Measurements from ENCODE around the gene GPR137C. TPM values are rescaled to one million over a fixed set of nuclear protein-coding genes. Genes with fewer than 3 reads are reported as not detected.

Gene GPR137C
- polyA plus RNA-seq, 1 of the 3 experiments (the other 2 are of a cell fraction) = 0.54 TPM

DNA sequence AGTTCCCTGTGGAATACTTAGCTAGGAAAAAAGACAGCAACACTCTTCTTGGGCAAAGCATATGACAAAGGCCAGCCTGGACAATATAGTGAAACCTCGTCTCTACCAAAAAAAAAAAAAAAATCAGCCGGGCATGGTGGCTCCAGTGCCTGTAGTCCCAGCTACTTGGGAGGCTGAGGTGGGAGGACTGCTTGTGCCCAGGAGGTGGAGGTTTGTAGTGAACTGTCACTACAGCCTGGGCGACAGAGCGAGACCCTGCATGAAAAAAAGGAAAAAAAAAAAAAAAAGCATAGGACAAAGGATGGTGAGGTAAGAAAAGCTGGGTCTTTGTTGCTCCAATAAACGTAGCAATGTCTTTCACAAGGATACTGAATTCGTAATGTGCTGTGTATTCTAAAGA is 1.4 kb upstream of the GPR137C start:
- CTCF ChIA-PET = interaction anchor here (0.6 to 1.6 kb wide), 5 partner anchors 12 to 253 kb away, joined by 3 to 5 read pairs (median 3); no protein-coding TSS in a partner anchor
- peaks cover 11% of the 10 kb centered on the region for H3F3A ChIP-seq (replicated peaks; ENCODE audit: insufficient read depth)

DNA sequence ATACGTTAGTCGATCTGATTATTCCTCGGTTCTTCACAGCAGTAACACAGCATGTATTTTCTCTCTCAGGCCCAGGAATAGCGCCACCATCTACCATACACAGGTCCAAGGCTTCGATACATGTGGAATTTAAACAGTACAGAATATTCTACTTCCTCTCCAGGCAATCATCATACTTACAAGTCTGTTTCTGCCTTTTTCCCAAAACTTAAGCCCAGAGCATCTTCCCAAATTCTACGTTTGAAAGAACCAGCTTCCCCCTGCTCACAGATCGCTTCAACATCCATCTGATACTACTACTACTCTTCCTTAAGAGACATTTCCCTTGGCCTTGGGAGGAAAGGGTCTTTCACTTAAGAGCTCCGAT is 957 bp upstream of the GPR137C start:
- Histone ChIP-seq H3K9ac (peak overlapping the region; percentile 73), H3K9me3 (no peaks in the 10 kb centered on the region), H3K79me2 (ENCODE audit: insufficient read depth) (no peaks in the 10 kb centered on the region), H4K20me1 (ENCODE audit: insufficient read depth) (no peaks in the 10 kb centered on the region), H3K27ac (ENCODE audit: low read depth in 2 of 2, low read length in 1 of 2) (peak overlapping the region; percentile 63 to 78), H3K9me2 (no peaks in the 10 kb centered on the region), H3F3A (replicated peaks; ENCODE audit: insufficient read depth) (peaks cover 11% of the 10 kb centered on the region), H3K27me3 (ENCODE audit: insufficient read depth) (no peaks in the 10 kb centered on the region), H3K4me3 (ENCODE audit: low read depth in 2 of 2, low read length in 1 of 2) (peak overlapping the region; percentile 91 to 94), H3K36me3 (replicated peaks in 1 of 2; ENCODE audit: control insufficient read depth in 1 of 2, insufficient read depth in 2 of 2, low read length in 1 of 2) (no peaks in the 10 kb centered on the region), H2AFZ (ENCODE audit: low read depth) (peak overlapping the region; percentile 99), H3K4me2 (peak overlapping the region; percentile 98), H3K4me1 (ENCODE audit: control insufficient read depth in 1 of 2, insufficient read depth in 2 of 2, low read depth in 1 of 2, low read length in 1 of 2) (peaks cover 5 to 7% of the 10 kb centered on the region in 2 experiments; a peak in 3 of 4 replicates)
- CTCF ChIA-PET = interaction anchor here (1.0 to 1.6 kb wide), 9 partner anchors 9 to 253 kb away, joined by 3 to 5 read pairs (median 3); no protein-coding TSS in a partner anchor
- DNase-seq = peak; percentile 38
- POLR2A ChIA-PET = interaction anchor here (1.3 to 1.5 kb wide), 2 partner anchors 128 to 239 kb away, joined by 3 to 4 read pairs; partner anchors contain the start of gene GNPNAT1
- 4% methylated on average over 8 of the region's 8 CpGs for WGBS (ENCODE audit: low lambda C conversion rate)
- TF ChIP-seq MXI1 (IDR thresholded peaks at IDR 0.05; ENCODE audit: low read depth, low read length) = peak; percentile 89; the same call in 1 of the 2 replicates
- peak; percentile 57; the same call in 1 of the 2 replicates for TF ChIP-seq MAX (IDR thresholded peaks at IDR 0.05; ENCODE audit: low read depth)
- 0 out of 2 replicates have a peak, but pooled peaks have one; percentile 45 for TF ChIP-seq SIN3A (IDR thresholded peaks at IDR 0.05; ENCODE audit: borderline replicate concordance, low read depth, low read length)
- TF ChIP-seq RAD21 (IDR thresholded peaks at IDR 0.05; ENCODE audit: low read length) = peak; percentile 32
- TF ChIP-seq CTCF (IDR thresholded peaks at IDR 0.05) = peak; percentile 56
- TF ChIP-seq FOXM1 (IDR thresholded peaks at IDR 0.05; ENCODE audit: low read depth) = no peak

More for the DNA sequence above, 1.4 kb upstream of the GPR137C start:
- no peaks in the 10 kb centered on the region for H3K9me2 ChIP-seq
- H3K4me2 ChIP-seq = peak overlapping the region; percentile 98
- DNase-seq = no peak
- H3K9ac ChIP-seq = peak overlapping the region; percentile 73; the same call in 1 of the 2 replicates
- POLR2A ChIA-PET = interaction anchor here (1.5 kb wide), 1 partner anchor 128 kb away, joined by 3 read pairs; no protein-coding TSS in a partner anchor
- no peaks in the 10 kb centered on the region for H3K27me3 ChIP-seq (ENCODE audit: insufficient read depth)
- H2AFZ ChIP-seq (ENCODE audit: low read depth) = peak overlapping the region; percentile 99
- no peaks in the 10 kb centered on the region for H3K9me3 ChIP-seq
- peaks cover 5 to 7% of the 10 kb centered on the region in 2 experiments; a peak in 3 of 4 replicates for H3K4me1 ChIP-seq (ENCODE audit: control insufficient read depth in 1 of 2, insufficient read depth in 2 of 2, low read depth in 1 of 2, low read length in 1 of 2)
- H4K20me1 ChIP-seq (ENCODE audit: insufficient read depth) = no peaks in the 10 kb centered on the region
- no peaks in the 10 kb centered on the region for H3K79me2 ChIP-seq (ENCODE audit: insufficient read depth)
- TF ChIP-seq, protein P1, sequence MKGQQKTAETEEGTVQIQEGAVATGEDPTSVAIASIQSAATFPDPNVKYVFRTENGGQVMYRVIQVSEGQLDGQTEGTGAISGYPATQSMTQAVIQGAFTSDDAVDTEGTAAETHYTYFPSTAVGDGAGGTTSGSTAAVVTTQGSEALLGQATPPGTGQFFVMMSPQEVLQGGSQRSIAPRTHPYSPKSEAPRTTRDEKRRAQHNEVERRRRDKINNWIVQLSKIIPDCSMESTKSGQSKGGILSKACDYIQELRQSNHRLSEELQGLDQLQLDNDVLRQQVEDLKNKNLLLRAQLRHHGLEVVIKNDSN (IDR thresholded peaks at IDR 0.05; ENCODE audit: borderline replicate concordance, low read depth) = no peak
- no peak for TF ChIP-seq USF2 (IDR thresholded peaks at IDR 0.05; ENCODE audit: borderline replicate concordance, low read depth, low read length)
- TF ChIP-seq CHD2 (IDR thresholded peaks at IDR 0.05; ENCODE audit: low read length, partially characterized antibody) = no peak
- no peak for TF ChIP-seq SIN3A (IDR thresholded peaks at IDR 0.05; ENCODE audit: borderline replicate concordance, low read depth, low read length)
- TF ChIP-seq FOXJ3 (CRISPR knock-in tag; IDR thresholded peaks at IDR 0.05) = no peak
- no peak for TF ChIP-seq FOSL2 (IDR thresholded peaks at IDR 0.05; ENCODE audit: borderline replicate concordance, low read depth)
- no peak for TF ChIP-seq GABPA (IDR thresholded peaks at IDR 0.05; ENCODE audit: low read depth)
- TF ChIP-seq SMC3 (IDR thresholded peaks at IDR 0.05; ENCODE audit: low read depth, low read length) = no peak
- no peak for TF ChIP-seq TAF1 (IDR thresholded peaks at IDR 0.05; ENCODE audit: borderline replicate concordance, low read depth, low read length)
- TF ChIP-seq PBX3 (IDR thresholded peaks at IDR 0.05) = no peak
- TF ChIP-seq RCOR1 (IDR thresholded peaks at IDR 0.05; ENCODE audit: low read length) = no peak
- no peak for TF ChIP-seq MAX (IDR thresholded peaks at IDR 0.05; ENCODE audit: low read depth)
- no peak for TF ChIP-seq EP300 (IDR thresholded peaks at IDR 0.05; ENCODE audit: borderline replicate concordance in 1 of 2, low read depth in 1 of 2, low read length in 1 of 2)
- no peak for TF ChIP-seq JUND (IDR thresholded peaks at IDR 0.05)
- no peak for TF ChIP-seq GATA2 (CRISPR knock-in tag; IDR thresholded peaks at IDR 0.05)
- no peak for TF ChIP-seq MEF2A (IDR thresholded peaks at IDR 0.05; ENCODE audit: borderline replicate concordance, low read depth)
- no peak for TF ChIP-seq ELF1 (IDR thresholded peaks at IDR 0.05)
- 24% methylated on average over 6 of the region's 6 CpGs for WGBS (ENCODE audit: low lambda C conversion rate)
- H3K36me3 ChIP-seq (replicated peaks in 1 of 2; ENCODE audit: control insufficient read depth in 1 of 2, insufficient read depth in 2 of 2, low read length in 1 of 2) = no peaks in the 10 kb centered on the region
- peak overlapping the region; percentile 91 to 94 for H3K4me3 ChIP-seq (ENCODE audit: low read depth in 2 of 2, low read length in 1 of 2)
- peak overlapping the region; percentile 63 to 78 for H3K27ac ChIP-seq (ENCODE audit: low read depth in 2 of 2, low read length in 1 of 2)

Measured in SK-N-SH (cell line).